NT2/D1 (cell line): Measurements from ENCODE around the gene B9D1.

Source experiments
- SUZ12 ChIP-seq: IDR thresholded peaks from 2 replicates; pipeline ENCODE4 v1.6.1; 2011; ENCODE audit not compliant: insufficient read length, insufficient read depth; ENCODE audit errors: extremely low read depth
- YY1 ChIP-seq: IDR thresholded peaks from 2 replicates; pipeline ENCODE4 v1.6.1; 2011; ENCODE audit not compliant: insufficient read length, insufficient read depth
- ZNF274 ChIP-seq: IDR thresholded peaks from 2 replicates; pipeline ENCODE4 v1.6.1; 2011; ENCODE audit warnings: mild to moderate bottlenecking, low read depth, low read length

- TF ChIP-seq SUZ12 (no peak), ZNF274 (no peak), YY1 (no peak)
These were observed 59.2 kb downstream of the B9D1 start for GRCh38 chr17:19303367-19303776.
